Activated T-helper 1 cell treated with Interleukin-2 at 50 U/mL for 16 hours (primary cell): Measurements from ENCODE around the gene ATP11A.

Source experiments
- DNase-seq: peaks from one replicate; pipeline ENCODE4 v3.0.0-alpha.2; 2020; ENCODE audit warnings: low read depth

The ATP11A gene

DNA sequence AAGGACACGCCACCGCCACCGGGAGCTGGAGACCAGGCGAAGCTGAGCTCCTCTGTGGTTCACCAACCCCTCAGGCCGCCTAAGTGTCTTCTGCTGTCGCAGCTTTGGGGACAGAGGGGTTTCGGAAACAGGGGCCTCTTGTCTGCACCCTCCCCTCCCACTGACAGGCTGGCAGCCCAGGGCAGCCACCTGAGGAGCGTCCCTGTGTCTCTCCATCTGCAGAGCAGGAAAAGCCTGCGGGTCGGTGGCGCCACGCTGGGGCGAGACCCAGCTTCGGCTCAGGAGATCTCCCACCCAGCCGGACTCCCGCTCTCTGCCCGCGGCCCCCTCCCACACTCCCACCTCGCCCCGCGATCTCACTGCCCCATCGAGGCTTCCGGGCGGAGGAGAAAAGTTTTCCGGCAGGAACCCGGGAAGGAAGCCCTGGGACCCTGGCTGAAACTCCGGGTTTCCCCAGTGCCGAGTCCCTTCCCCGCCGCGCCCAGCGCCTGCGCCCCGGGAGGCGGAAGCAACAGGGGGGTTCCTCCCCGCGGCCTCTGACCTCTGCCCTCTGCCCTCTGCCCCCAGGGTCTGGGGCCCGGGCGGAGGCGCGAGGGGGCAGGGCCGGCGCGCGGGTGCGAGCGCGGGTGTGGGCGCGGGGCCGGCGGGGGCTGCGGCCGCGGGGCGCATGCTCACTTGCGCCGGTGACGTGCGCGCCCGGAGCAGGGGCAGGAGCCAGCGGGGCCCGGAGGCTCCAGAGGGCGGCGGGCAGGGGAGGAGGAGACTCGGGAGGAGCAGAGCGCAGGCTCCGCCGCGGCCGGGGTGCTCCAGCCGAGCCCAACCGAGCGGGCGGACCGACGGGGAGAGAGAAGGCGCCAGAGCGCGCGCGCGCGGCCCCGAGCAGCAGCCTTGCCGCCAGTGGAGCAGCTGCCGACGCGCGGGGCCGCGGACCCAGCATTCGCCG is at the start of gene ATP11A:
TSS of gene ATP11A (plus strand) at position 736 of the 943 bp plus-strand sequence. CDS start 379 bp downstream, outside the sequence.
- peak; percentile 65 for DNase-seq

DNA sequence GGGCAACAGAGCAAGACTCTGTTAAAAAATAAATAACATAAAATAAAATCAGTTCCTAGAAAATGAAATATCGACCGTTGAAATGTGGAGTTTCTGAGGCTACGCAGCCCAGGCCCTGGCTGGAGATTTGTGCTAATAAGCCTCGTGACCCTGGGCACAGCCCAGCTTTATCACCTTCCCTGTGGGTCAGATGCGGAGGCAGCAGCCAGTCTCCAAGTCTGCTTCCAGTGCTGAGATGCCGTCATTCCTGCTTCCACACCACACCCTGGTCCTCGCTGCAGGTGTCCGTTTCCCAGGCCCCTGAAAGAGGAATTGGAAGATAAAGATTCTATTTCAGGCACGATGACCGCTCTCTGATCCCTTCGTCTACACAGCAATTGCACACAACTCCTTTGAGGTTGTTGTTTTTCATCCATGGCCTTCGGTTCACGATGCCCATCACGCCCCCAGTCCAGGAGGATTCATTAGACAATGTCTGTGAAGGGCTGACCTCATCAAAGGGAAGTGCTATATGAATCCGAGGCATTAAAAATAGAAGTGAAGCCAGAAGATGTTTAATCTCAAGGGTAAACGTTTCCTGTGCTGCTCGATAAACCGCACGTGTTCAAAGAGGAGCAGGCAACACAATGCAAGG is 48.3 kb upstream of the ATP11A start:
- DNase-seq = no peak

DNA sequence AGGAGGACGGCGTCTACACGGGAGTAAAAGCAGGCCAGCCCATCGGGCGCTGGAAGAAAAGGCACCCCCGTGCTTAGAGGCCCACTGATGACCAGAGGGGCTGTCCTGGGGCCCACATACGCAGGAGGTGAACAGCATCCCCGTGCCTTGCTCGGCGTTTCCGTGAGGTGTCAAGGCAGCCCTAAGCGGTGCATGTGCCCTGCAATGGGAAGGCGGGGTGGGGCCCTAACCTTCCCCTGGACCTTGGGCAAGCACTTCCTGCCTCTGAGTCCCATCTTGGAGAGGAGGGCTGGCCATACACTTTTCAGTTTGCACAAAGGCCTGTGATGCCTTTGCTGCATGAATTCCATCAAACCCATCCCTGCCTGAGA is 47.8 kb upstream of the ATP11A start:
- DNase-seq = no peak

DNA sequence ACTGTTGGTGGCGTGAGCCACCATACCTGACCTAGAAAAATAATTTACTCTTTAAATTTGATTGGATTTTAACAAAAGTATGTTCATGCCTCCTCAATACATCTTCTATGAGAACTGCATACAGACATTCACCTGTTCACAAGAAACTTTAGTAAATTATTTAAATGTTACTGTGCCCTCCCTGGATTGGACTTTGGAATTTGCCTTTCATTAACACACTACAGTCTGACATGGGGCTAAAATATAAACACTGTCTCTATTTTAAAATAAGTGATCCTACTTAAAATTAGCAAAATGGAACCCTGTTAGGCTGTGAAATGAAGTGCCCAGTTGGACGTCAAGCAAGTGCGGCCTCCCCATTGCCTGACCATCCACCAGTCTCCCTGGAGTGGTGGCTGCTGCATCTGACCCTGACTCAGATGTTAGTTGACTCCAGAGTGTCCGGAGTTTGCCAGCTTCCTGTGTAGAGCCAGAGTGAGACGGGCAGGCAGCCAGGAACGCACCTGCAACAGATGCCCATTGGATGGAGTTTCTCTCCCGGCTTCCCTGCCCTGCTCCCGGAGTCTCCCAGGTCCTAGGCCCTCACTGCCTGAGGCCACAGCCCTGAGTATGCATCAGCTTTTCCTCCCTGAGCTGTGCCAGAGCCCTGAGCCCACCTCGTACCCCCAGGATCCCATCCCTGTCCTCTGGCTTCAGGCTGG is 45.9 kb upstream of the ATP11A start:
- no peak for DNase-seq

DNA sequence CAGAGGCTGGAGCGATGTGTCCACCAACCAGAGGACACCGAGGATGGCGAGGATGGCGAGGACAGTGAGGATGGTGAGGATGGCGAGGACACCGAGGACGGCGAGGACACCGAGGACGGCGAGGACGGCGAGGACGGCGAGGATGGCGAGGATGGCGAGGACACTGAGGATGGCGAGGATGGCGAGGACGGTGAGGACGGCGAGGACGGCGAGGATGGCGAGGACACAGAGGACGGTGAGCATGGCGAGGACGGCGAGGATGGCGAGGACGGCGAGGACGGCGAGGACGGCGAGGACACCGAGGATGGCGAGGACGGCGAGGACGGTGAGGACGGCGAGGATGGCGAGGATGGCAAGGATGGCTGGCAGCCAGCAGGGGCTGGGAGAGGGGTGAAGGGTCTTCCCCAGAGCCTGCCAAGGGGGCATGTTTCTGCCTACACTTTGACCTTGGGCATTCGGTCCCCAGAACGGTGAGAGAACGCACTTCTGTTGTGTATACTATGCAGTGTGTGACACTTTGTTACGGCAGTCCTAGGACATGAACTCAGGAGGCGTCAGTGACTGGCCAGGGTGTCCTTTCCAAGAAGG is 44.4 kb upstream of the ATP11A start:
- DNase-seq = no peak

DNA sequence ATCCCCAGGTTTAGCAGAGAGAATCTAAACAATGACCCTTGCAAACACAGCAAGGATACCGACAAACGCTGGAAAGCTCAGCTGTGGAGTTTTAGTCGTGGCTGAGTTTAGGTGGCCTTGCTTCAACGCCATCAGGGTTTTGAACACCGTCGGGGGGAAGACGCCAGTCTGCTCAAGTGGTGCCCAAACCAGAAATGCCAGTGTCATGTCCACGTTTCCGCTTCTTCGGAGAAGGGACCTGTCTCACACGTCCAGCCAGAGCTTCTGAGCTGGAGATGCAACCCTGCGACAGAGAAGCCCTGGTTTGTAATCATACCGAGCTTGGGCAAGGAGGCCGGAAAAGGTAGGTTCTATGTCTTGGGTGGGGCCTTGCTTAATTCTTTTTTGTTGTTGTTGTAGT is 42.6 kb upstream of the ATP11A start:
- DNase-seq = no peak

DNA sequence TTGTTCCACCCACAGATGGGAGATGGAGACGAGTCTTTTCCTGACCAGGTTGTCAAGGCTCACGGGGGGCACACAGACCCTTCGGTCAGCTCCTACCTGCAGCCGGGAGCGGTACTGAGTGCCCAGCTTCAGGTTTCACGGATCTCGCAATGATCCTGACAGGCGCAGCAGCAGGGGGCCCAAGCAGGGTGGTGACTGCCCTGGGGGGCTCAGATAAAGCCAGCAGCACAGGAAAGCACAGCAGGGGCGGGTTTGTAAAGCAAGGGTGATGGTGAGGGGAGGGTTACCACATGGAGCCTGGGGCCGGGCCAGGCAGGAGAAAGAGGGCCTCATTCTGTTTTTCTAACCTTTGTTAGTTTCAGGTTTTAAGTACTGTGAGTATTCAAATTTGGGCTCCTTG is 41.7 kb upstream of the ATP11A start:
- DNase-seq = no peak

DNA sequence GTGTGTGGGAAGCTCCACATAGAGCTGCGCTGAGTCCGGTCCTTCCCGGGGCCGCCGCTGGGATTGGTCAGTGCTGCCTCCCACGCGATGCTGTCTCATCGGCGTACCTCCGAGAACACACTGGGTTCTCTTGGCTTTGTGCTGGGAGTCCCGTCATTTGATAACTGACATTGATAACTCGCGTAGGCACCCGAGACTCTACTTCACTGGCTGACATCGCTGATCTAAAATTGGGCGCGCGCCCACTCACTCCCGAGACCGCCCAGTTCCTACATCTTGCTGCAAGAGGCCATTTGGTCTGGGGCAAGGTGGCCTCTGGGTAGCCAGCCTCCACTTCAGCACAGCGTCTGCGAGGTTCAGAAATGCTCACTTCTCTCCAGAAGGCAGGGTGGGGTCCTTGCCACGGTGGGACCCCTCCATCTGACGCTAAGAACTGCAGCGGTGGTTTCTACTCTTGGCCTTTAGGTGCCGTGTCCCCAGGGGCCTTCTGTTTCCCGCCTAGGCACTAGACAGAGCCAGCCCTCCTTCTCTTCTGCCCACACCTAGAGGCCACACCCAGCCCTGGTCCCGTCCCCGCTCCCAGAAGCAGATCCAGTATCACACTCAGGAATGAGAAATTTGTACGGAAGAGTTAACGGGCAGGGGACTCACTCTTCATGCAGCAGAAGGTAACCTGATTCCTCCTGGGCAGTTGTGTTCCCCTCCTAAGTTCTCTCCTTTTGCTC is 40.7 kb upstream of the ATP11A start:
- DNase-seq = no peak

DNA sequence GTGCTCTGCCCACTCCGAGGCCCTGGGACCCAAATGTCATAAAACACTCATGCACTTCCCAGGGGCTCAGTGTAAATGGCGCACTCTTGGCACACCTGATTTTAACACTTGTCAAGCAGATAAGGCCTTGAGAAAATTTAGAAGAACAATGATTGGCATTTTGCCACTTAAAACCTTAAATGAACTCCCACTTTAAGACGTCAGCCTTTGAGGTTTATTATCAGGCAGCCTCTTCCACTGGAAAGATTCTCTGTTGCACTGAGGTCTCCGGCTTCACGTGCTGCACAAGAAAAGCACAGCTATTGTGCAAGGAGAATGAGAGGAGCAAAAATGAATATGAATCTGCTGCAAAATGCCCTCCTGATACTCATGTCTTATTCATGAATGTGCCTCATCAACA is 38.5 kb upstream of the ATP11A start:
- no peak for DNase-seq

DNA sequence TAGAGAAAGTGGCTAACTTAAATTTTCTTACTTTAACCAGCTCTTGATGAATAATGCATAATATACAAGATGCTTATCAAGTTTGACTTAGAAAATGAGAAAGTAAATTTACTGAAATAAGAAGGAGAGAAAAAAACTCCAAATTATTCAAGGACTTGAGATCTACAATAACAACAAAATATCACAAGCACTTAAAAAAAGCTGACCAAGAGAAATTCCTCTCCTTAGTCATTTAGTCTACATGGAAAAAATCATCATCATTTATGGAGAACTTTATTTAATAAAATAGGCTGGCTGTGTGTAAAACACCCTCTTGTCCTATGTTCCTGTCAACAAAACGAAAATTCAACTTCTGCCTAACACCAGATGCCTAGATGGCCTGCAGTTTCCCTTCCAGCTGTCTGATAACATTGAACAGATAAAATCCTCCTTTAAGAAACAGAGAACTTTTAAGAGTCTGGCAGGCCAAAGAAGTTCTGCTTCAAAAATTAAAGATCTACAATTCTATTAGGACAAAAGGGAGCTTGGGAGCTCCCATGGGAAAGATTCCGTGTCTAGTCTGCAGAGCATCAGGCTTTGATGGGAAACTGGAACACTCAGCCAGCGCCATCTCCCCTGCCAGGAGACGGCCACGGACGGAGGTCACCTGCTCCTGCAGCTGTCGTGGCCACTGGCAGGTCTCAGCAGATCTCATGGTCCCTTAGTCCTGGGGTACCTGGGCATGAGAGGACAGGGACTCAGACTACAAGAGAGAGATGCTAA is 37.9 kb upstream of the ATP11A start:
- DNase-seq = no peak

DNA sequence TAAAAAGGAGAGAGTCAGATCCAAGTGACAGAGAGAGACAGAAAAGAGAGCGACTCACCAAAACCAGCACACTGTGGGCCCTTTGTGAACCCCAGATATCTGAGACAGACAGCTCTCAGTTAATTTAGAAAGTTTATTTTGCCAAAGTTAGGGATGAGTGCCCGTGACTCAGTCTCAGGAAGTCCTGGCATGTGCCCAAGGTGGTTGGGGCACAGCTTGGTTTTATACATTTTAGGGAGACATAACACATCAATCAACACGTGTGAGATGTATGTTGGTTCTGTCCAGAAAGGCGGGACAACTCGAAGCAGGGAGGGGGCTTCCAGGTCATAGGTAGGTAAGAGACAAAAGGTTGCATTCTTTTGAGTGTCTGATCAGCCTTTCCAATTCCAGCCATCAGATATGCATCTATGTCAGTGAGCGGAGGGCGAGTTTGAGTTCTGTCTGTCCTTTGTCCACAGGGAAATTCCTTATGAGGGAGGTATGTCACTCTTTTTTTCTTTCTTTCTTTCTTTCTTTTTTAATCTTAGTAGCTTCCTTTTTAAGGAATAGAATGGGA is 37.2 kb upstream of the ATP11A start:
- no peak for DNase-seq

DNA sequence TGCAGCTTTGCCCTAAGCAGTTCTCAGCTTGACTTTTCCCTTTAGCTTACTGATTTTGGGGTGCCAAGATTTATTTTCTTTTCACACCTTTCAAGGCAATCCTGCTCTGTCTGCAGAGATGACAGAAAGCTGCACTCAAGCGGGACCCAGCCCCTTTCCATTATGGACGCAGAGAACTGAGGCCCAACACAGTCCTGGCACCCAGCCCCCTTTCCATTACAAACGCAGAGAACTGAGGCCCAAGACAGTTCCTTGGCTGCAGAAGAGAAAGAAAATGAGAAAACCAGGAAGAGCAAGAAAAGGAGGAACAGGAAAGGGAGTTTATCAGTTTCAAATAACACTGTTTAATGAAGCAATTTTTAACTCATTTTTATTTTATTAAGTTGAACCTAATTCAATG is 36.8 kb upstream of the ATP11A start:
- DNase-seq = no peak

DNA sequence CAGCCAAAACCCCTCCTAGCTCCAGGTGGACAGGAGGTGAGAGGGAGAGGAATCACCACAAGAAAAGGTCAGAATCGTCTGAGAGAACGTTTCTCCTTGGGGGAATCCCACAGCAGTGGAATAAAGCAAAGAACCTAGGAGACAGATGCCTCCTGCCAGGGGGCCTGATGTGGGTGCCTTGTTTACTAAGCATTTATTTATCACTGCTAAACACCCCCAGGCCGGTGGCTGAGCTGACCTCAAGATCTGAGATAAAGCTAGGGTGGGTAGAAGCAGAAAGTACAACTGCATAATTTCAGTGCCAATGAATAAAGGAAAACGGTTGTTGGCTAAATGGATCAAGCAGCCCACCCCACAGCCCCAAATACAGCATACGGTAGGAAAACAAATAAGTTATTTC is 33.9 kb upstream of the ATP11A start:
- no peak for DNase-seq

DNA sequence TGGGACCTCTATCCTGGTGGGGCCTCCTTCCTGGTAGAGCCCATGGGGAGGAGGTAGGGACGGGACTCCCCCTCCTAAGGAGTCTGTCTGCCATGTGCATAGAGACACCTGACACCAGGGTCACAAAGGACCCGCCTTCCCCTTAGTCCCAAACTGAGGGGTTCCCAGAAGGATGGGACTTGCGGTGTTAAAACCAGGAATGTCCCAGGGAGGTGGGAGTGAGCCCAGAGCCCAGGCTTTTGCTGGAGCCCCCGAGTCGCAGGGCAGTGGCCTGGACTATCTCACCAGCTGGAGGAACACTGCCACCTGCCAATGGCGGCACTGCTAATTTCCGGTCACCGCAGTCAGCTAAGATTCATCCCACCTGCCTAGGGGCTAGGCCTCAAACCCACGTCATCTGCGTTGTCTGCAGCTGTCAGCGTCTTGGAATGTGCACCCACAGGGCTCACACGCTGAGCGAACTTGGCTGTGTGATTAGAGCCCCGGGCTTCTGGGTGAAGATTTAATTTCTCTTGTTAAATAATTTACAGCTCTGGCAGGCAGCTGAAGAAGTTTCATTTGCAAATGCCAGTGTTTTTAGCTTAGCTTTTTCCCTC is 31.9 kb upstream of the ATP11A start:
- DNase-seq = no peak

DNA sequence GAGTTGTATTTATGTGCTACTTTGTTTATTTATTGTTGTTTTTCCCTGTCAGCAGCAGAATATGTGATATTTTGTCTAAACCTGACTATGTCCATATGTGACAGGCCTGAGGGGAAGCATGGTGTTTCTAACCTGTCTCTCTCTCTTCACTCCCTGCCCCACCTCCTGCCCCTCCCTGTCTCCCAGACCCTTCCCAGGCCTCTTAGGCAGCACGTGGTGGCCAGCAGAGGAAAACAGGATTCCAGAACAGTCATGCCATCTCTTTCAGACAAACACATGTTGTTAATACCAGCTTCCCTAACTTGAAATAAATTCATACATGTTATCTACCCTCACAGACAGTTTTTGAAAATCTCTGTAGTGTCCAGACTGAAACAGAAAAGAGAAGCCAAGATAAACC is 31.0 kb upstream of the ATP11A start:
- no peak for DNase-seq

DNA sequence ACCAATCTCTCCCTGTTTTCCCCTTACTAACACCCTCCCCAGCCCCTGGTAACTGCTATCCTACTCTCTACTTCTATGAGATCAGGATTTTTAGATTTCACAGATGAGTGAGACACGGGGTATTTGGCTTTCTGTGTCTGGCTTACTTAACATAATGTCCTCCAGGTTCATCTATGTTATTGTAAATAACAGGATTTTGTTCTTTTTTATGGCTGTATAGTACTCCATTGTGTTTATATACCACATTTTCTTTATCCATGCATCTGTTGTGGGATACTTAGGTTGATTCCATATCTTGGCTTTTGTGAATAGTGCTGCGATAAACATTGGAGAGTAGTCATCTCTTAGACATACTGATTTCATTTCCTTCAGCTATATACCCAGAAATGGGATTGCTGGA is 28.5 kb upstream of the ATP11A start:
- DNase-seq = no peak

DNA sequence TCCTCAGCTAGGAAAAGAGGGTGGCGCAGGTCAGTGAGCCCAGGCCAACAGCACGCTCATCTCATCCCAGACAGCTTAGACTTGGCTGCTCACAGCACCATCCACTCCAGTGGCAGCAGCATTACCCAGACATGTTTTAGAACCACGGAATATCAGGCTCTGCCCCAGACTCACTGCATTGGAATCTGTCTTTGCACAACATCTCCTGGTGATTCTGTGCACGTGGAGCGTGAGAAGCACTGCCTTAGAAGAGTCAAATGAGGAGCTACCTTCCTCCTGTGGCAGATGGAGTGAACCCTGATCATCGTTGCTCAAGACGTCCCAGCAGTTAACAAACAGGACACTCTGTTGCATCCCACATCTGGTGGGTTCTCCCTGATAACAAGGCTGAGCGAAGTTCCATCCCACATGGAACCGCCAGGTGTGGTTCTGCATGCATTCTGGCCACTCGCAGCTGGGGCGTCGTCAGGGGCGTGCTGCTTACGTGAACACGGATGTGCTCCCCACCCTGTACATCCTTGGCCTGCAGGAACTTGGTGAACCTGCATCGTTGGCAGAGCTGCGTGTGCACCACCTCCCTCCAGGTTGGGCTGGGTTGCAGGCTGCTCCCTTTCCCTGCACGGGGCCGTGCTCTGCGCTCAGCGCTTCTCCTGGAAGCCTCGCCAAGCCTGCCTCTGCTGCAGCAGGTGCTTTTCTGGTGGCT is 25.2 kb upstream of the ATP11A start:
- DNase-seq = no peak

DNA sequence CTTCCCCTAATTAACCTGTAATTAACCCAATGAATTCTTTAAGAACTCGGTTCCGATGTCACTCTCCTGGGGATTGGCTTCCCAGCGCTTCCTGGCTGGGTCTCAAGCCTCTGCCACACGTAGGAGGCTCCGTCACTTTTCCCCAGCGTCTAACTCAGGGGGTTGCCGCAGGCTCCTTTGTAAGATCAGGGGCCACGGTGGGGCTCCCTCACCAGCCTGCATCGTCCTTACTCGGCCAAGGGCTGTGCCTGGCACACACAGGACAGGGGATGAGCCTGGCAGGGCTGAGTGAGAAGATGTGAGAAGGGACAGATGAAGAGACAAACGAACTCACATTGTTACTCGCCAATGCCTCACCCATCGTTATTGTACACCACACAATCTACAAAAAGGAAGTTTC is 20.9 kb upstream of the ATP11A start:
- DNase-seq = no peak

DNA sequence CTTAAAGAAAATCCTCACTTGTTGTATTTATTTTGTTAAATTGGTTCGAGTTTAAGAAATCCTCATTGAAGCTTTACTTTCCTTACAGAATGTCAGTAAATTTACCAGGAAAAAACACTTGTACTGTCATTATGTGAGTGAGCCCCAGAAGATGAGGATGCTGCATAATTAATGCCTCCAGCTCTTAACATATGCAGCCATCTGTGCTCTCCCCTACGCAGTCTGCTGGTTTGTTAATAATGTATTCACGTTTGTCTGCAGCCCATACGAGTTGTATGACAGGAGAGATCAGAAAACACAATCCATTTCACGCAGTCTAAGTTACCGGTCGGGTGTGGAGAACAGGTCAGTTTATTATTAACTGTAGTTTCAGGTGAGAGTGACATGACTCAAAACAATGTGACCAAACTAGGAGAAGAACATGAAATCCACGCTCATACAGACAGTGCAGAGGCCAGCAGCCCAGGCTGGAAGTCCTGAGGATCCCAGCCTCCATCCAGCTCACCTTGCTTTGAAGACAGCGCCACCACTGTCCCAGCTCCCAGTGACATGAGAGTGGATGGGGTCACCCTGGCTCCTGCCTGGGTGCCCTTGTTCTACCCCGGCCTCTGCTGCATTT is 19.8 kb upstream of the ATP11A start:
- DNase-seq = no peak
